ENCODE results near the gene SORCS2.

SORCS2 gene

GRCh38 chr4:7513671-7514070 is 321.3 kb downstream of the SORCS2 start:
- in situ Hi-C loops (cut with MboI; ENCODE audit: low sequenced_read_pairs) = no loop called here

GRCh38 chr4:7514281-7514680 is 321.9 kb downstream of the SORCS2 start:
- in situ Hi-C loops (cut with MboI; ENCODE audit: low sequenced_read_pairs) = no loop called here

- in situ Hi-C loops (cut with MboI; ENCODE audit: low sequenced_read_pairs) = no loop called here
Observed at GRCh38 chr4:7514789-7515188, 322.5 kb downstream of the SORCS2 start.

GRCh38 chr4:7515390-7515902 is 323.1 kb downstream of the SORCS2 start:
- in situ Hi-C loops (cut with MboI; ENCODE audit: low sequenced_read_pairs) = no loop called here

- in situ Hi-C loops (cut with MboI; ENCODE audit: low sequenced_read_pairs) = no loop called here
Observed at GRCh38 chr4:7516096-7516772, 323.9 kb downstream of the SORCS2 start.

GRCh38 chr4:7516773-7517144 is 324.4 kb downstream of the SORCS2 start:
- in situ Hi-C loops (cut with MboI; ENCODE audit: low sequenced_read_pairs) = no loop called here

- in situ Hi-C loops (cut with MboI; ENCODE audit: low sequenced_read_pairs) = no loop called here
Observed at GRCh38 chr4:7518871-7519637, 326.7 kb downstream of the SORCS2 start.

GRCh38 chr4:7519638-7520376 is 327.5 kb downstream of the SORCS2 start:
- in situ Hi-C loops (cut with MboI; ENCODE audit: low sequenced_read_pairs) = no loop called here

- in situ Hi-C loops (cut with MboI; ENCODE audit: low sequenced_read_pairs) = no loop called here
Observed at GRCh38 chr4:7521666-7522065, 329.3 kb downstream of the SORCS2 start.

- in situ Hi-C loops (cut with MboI; ENCODE audit: low sequenced_read_pairs) = no loop called here
Observed at GRCh38 chr4:7522452-7523220, 330.3 kb downstream of the SORCS2 start.

- in situ Hi-C loops (cut with MboI; ENCODE audit: low sequenced_read_pairs) = no loop called here
Observed at GRCh38 chr4:7523526-7523925, 331.2 kb downstream of the SORCS2 start.

- in situ Hi-C loops (cut with MboI; ENCODE audit: low sequenced_read_pairs) = no loop called here
Observed at GRCh38 chr4:7524064-7524682, 331.8 kb downstream of the SORCS2 start.

- in situ Hi-C loops (cut with MboI; ENCODE audit: low sequenced_read_pairs) = no loop called here
Observed at GRCh38 chr4:7524843-7525242, 332.5 kb downstream of the SORCS2 start.

GRCh38 chr4:7526491-7526890 is 334.2 kb downstream of the SORCS2 start:
- in situ Hi-C loops (cut with MboI; ENCODE audit: low sequenced_read_pairs) = no loop called here

GRCh38 chr4:7526929-7527535 is 334.7 kb downstream of the SORCS2 start:
- in situ Hi-C loops (cut with MboI; ENCODE audit: low sequenced_read_pairs) = no loop called here

GRCh38 chr4:7529368-7530080 is 337.2 kb downstream of the SORCS2 start:
- in situ Hi-C loops (cut with MboI; ENCODE audit: low sequenced_read_pairs) = no loop called here

- in situ Hi-C loops (cut with MboI; ENCODE audit: low sequenced_read_pairs) = no loop called here
Observed at GRCh38 chr4:7530082-7530481, 337.7 kb downstream of the SORCS2 start.

GRCh38 chr4:7530932-7531639 is 338.7 kb downstream of the SORCS2 start:
- in situ Hi-C loops (cut with MboI; ENCODE audit: low sequenced_read_pairs) = no loop called here

GRCh38 chr4:7531640-7531994 is 339.3 kb downstream of the SORCS2 start:
- in situ Hi-C loops (cut with MboI; ENCODE audit: low sequenced_read_pairs) = no loop called here
